GM21367 (cell line): ENCODE measurements around the gene OR7G1.
"Not testable (repeated sequence)": the region's sequence is repeated elsewhere in the genome, so short reads cannot be mapped to it uniquely, and the experiment has no call there.

Experiments
- ATAC-seq: cut with Tn5 transposase; IDR thresholded peaks from one replicate; pipeline ENCODE4 v1.9.1; 2021; ENCODE audit not compliant: unreplicated experiment

The OR7G1 gene

DNA sequence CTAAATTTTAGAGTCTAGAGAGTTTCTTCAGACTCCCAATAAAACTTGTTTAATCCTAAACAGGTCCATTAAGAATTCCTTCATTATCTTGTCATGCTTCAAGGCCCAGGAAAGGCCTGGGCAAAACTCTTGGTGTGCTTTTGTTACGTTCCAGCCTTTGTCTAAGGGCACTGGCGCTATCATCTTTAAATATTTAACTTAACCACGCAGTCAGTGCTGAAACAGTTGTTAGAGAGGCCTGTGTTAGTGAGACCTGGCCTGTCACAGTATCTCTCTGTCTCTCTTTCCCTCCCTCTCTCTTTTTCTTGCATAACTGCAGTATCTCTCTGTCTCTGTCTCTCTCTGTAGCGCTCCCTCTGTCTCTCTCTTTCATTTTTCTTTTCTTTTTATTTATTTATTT lies 36.9 kb downstream of the OR7G1 start:
- no peak for ATAC-seq

DNA sequence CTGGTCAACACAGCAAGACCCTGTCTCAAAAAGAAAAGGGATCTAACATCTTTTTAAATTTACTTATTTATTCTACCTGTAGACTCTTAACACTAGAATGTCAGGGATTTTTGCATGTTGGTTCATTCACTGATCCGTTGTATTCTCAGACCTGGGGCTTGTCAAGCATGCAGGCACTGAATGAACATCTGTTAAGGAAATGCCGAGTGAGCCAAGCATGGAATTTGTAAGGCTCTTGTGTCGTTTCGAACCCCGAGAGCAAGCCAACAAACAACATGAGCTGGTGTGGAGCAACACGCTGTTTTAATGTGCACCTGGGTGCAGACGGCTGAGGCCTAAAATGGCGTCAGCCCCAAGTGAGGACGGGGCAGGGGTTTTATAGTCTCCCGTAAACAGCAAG lies 38.7 kb downstream of the OR7G1 start:
- no peak for ATAC-seq

DNA sequence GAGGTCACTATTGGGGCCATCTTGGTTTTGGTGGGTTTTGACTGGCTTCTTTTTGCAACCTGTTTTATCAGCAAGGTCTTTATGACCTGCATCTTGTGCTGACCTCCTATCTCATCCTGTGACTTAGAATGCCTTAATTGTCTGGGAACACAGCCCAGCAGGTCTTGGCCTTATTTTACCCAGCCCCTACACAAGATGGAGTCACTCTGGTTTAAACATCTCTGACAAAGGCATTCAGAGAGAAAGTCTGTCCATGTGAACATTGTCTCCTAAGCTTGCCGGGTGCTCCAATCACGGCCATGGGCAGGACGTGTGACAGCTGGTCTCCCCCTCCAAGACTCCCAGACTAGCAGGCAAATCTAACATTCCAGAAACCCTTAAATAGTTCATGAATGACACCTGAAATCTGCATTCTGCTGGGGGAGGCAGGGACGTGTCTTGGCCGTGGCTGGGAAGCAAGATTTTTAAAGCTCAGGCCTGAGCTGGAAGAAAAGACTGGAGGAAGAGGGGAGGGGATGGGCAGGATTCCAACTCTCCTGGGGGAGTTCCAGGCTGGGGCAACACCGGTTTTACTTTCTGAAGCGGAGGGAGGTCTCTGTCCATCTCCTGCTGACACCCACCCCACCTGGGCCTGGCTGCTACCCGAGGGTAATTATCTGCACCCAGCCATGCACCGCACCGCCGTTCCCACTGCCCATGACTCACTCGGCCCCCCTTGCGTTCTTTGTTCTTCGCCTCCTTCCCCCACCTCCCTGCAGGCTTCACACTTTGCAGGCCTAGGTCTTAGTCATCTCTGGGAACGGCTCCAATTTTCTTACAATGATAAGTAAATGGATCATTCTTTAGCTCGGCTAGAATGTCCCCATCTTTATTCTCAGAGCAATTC lies 40.3 kb downstream of the OR7G1 start:
- no peak for ATAC-seq

DNA sequence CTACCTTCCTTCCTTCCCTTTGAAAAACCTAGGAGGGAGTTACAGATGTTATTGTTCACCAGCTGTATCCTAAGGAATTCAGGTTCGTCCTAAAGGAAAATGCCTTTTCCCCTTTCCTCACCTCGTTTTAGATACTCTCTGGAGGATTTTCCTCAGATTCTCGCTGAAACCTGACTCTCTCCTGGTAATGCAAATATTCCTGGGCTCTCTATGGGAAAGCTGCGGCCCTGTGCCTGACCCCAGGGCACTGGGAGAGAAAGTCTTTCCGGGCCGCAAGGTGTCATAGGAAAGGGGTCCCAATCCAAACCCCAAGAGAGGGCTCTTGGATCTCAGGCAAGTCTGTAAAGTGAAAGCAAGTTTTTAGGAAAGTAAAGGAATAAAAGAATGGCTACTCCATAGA lies 41.8 kb downstream of the OR7G1 start:
- ATAC-seq: no peak

DNA sequence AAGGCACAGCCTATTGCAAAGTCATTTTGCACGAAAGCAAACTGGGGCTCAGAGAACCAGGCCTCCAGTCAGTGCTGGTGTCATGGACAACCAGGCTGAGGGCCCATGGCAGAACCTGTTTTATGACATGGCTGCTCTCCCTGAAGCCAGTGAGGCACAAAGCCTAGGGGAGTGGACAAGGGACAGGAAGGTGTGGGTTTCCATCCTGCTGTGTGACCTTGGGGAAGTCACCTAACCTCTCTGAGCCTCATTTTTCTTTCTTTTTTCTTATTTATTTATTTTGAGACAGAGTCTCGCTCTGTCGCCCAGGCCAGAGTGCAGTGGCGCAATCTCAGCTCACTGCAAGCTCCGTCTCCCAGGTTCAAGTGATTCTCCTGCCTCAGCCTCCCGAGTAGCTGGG lies 43.8 kb downstream of the OR7G1 start:
- ATAC-seq: not testable (repeated sequence)

DNA sequence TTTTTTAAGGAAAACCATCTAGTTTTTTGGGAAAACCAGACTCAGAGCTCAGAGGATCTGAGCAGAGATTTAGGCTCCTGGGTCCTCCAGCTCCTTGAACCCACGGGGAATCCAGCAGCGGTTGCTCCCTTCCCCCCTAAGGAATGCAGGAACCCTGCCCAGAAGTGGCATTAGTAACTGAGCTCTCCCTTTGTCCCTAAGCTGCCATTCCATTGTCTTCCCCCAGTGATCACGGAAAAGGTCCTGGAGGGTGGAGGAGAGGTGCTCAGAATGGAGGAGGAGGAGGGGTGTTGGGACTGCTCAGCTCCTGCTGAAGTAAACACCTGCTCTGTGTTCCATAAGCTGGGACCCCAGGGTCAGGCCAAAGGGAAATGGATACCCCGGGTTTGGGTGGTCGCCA lies 45.5 kb downstream of the OR7G1 start:
- no peak for ATAC-seq

DNA sequence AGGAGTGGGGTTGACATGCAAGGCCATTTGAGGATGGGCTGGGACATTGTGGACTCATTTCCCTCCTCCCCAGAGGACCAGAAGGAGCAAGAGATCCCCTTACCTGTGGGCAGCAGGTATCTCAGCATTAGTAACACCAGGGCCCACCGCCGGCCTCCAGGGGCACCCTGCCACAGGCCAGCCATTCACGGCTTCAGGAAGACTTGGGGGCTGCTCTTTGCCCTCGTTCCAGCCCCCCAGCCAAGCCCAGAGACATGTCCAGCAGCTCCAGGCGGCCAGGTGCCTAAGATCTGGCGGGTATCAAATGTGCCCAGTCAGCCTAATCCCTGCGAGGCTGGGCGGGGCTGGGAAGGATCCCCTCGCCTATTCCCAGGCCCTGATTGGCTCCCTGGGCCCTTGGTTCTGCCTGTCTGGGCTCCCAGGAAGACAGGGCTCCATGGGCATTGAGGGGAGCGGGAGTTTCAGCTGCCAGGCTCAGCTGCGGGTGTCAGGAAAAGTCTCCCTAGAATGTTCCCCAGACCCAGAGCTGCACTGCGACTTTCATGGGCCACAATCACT lies 50.0 kb downstream of the OR7G1 start:
- ATAC-seq: no peak
